GM12892 (cell line): Measurements from ENCODE around the gene DISP3.

Experiments used
- DNase-seq: peaks from one replicate; pipeline ENCODE4 v3.0.0; 2011; ENCODE audit not compliant: insufficient read length
- FAIRE-seq: peaks from 2 replicates; lab custom pipeline; 2011; peaks lifted over from hg19 to GRCh38; lab: Jason Lieb, UNC
- POLR2A ChIP-seq: IDR thresholded peaks from 2 replicates; pipeline ENCODE4 v1.6.1; 2011; ENCODE audit warnings: low read depth, low read length, control low read depth
- POLR2AphosphoS5 ChIP-seq: IDR thresholded peaks from 2 replicates; pipeline ENCODE4 v1.6.1; 2011; ENCODE audit warnings: low read depth, low read length, control low read depth
- TAF1 ChIP-seq: IDR thresholded peaks from 2 replicates; pipeline ENCODE4 v1.6.1; 2011; ENCODE audit warnings: low read depth, mild to moderate bottlenecking, control low read depth, low read length, borderline replicate concordance

DISP3 gene

DNA sequence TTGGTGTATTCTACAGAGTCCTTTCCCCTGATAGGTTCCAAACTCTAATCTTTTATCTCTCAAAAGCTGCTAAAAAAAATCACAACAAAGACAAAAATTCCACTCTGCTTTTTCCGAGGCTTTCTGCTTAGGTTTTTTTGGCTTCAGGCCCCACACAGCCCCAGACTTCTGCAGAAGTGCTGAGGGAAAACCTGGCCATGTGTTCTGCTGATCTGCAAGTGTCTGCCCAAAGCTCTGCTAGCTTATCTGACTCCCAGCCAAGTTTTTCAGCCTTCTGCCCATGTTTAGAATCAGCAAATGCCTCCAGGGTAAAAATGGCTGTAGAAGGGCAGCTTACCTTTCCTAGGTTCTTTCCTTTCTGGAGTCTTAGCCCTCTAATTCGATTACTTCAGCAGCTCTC is 28.4 kb downstream of the DISP3 start:
- TF ChIP-seq POLR2A: no peak
- no peak for FAIRE-seq

DNA sequence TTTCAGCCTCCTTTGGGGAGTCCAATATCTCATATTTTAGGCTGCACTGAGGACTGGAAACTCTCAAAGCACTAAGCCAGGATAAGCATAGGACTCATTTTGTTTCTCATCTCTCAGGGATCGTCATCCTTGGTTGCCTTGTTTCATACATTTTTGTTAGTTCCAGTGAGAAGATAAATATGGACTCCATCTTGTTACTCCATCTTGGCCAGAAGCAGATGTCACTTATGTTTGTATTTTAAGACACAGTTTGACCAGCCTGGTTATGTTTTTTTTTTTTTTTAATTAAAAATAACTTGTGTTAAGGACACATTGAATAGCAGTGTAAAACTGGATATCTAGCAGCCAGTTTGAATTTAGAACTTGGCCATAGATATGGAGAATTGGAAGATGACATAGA is 34.7 kb downstream of the DISP3 start:
- TF ChIP-seq POLR2AphosphoS5 (no peak), POLR2A (no peak), TAF1 (no peak)
- DNase-seq (no peak), FAIRE-seq (no peak)

More for the DNA sequence above, 28.4 kb downstream of the DISP3 start:
- DNase-seq: no peak

DNA sequence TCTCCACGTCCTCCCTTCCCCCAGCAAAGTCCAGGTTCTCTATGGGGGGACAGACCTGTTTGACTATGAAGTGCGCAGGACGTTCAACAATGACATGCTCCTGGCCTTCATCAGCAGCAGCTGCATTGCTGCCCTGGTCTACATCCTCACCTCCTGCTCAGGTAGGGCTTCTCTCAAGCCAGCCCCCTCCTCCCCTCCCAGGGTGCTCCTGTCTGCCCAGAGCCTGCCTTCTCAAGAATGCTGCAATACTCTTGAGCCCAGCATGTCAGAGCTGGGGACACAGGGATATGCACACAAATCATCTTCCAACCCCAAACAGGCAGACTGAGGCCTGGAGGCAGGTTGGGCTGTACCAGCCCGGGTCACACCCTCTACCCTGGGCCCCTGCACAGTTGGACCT is 35.4 kb downstream of the DISP3 start:
- DNase-seq: no peak
- no peak for FAIRE-seq
- no peak for TF ChIP-seq POLR2A
- TF ChIP-seq TAF1: no peak
- TF ChIP-seq POLR2AphosphoS5: no peak

DNA sequence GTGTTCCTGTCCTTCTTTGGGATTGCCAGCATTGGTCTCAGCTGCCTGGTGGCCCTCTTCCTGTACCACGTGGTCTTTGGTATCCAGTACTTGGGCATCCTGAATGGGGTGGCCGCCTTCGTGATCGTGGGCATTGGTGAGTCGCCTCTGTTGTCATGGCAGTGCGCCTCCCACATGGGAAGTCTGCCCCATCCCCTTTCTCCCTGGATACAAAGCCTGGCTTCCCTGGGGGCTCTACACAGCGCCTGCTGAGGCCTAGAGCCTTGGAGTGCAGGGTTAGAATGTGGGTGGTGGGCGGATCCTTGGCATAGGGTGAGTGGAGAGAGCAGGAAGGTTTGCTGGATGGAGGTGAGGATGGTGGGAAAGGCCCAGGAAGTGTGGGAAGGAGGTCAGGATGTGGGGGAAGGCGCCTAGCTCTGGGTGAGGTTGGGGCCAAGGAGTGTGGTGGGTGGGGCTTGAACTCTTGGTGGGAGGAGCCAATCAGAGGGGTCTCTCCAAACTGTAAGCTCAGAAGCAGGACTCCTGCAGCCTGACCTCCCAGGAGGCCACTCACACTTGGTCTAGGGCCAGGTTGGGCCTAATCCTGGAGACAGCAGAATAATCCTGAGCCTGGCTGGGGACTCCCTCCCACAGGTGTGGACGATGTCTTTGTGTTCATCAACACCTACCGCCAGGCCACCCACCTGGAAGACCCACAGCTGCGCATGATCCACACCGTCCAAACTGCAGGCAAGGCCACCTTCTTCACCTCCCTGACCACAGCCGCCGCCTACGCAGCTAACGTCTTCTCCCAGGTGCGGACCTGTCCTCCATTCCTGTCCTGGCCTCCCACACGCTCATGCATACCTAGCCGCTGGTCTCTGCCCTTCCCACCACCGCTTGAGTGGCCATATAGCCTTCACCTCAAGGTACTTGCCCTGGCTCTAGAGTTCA is 36.7 kb downstream of the DISP3 start:
- FAIRE-seq: no peak
- no peak for DNase-seq
- TF ChIP-seq POLR2A (no peak), TAF1 (no peak), POLR2AphosphoS5 (no peak)

DNA sequence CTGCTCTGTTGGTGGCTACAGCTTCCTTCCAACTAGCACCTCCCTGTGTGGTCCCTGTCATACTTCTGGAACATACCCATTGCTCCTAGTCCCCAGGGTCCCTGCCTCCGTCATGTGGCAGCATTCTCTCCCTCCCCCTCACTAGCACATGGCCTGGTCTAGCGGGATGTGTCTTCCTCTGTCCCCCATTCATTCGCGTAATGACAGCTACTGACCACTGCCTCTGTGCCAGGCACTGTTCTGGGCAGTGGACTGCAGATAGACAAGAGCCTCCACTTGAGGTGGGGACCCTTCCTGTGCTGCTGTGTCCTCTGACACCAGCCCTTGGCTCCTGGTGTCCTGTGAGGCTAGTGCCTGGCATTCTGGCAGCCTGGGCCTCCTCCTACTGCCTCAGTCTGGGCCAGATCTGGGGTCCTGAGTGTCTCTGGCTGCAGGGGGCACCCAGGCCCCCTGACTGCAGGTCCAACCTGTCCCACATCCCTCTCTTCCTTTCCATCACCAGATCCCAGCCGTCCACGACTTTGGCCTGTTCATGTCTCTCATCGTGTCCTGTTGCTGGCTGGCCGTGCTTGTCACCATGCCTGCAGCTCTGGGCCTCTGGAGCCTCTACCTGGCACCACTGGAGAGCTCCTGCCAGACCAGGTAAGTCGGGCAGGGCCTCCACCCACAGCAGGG is 38.1 kb downstream of the DISP3 start:
- no peak for FAIRE-seq
- TF ChIP-seq POLR2AphosphoS5 (no peak), POLR2A (no peak), TAF1 (no peak)
- no peak for DNase-seq

DNA sequence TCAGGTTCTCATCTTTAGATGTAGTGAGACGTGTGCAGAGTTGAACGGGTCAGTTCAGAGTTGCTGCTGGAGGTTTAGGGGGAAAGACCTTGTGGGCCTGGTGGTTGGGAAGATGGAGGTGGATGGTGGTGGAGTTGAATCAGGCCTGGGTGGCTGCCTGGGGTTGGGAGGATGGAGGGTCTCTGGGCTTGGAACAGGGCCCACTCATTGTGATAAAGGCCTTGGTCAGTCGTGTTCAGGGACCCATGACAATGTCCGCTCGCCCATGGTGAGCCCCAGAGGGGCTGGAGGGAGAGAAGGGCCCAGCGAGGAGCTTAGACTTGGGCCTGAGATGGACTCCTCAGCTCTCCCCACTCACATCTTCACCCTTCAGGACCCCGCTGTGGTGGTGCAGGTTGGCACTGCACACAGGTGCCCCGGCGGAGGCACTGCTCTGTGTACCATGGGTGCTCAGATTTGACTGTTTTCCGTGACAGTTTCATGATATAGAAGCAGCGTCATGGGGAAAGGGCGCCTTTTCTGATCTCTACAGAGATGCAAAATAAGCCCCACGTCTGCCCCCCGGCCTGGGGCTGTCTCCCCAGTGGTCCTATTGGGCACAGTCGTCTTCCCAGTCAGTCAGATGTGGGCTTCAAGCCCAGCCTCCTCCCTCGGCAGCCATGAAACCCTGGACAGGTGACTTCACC is 39.2 kb downstream of the DISP3 start:
- no peak for TF ChIP-seq POLR2AphosphoS5
- TF ChIP-seq POLR2A: no peak
- TF ChIP-seq TAF1: no peak
- DNase-seq (no peak), FAIRE-seq (no peak)

DNA sequence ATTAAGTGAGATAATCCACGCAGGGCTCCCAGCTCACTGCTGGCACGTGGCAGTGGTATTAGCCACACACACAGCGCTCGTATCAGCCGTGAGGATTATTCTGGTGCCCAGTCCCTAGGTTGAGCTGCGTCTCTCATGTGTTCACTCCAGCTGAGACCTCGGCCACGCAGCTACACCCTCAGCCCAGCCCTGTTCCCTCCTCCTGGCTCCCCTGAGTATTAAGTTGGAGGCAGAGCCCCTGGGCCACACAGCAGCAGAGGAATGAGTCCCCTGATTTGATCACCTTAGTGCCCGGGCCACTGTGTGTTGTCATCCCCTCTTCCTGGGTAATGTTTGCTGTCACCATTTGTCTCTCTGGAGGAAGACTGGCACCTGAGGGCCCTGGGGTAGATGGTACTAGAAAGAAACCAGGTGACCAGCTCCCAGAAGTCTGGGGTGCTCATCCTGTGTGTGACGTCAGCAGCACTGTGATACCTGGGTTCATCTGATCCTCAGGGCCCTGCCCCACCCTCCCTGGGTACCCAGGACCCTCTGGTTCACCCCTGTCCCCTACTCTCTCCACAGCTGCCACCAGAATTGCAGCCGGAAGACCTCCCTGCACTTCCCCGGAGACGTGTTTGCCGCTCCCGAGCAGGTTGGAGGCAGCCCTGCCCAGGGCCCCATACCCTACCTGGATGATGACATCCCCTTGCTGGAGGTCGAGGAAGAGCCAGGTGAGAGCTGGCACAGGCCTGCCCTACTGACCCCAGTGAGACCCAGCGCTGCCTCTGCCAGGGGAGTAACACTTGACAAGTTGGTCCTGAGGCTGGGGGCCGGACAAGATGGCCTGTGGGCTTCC is 40.1 kb downstream of the DISP3 start:
- FAIRE-seq: no peak

DNA sequence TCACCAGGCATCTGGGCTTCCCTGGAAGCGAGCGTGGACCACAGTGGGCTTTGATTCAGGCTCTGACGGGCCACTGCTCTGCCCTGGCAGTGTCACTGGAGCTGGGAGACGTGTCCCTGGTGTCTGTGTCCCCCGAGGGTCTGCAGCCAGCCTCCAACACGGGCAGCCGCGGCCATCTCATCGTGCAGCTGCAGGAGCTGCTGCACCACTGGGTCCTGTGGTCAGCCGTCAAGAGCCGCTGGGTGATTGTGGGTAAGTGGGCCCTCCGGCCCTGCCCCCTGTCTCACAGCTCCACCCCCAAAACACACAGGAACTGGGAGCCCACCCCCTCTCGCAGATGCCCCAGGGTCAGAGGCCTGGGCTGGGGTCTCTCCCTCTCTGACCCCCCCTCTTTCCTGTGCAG is 40.7 kb downstream of the DISP3 start:
- no peak for FAIRE-seq
- no peak for TF ChIP-seq TAF1
- no peak for TF ChIP-seq POLR2A
- no peak for TF ChIP-seq POLR2AphosphoS5
- DNase-seq: no peak

More for the DNA sequence above, 40.1 kb downstream of the DISP3 start:
- TF ChIP-seq POLR2AphosphoS5: no peak
- TF ChIP-seq POLR2A: no peak
- TF ChIP-seq TAF1: no peak
- no peak for DNase-seq

DNA sequence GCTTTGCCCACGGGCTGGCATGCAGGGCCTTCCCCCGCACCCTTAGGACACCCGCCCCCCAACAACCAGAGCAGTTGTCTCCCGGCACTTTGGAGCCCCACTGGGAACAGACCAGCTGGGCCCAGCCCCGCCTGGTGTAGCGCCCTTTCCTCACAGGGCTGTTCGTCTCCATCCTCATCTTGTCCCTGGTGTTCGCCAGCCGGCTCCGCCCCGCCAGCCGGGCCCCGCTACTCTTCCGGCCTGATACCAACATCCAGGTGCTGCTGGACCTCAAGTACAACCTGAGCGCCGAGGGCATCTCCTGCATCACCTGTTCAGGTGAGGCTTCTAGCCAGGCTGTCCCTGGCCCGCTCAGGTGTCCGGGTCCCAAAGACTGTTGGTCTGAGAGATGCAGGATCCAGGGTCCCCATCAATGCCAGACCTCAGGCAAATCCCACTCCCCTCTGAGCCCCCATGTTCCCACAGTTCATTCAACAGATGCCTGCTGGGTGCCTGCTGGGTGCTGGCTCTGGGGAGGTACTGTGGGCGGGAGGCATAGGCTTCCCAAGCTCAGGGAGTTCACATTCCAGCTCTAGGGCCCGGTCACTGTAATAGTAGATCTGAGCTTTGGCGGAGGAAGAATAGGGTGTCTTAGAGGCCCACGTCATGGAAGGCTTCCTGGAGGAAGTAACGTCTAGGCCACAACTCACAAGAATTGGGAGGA is 41.7 kb downstream of the DISP3 start:
- no peak for DNase-seq
- FAIRE-seq: no peak
- TF ChIP-seq TAF1 (no peak), POLR2AphosphoS5 (no peak), POLR2A (no peak)

DNA sequence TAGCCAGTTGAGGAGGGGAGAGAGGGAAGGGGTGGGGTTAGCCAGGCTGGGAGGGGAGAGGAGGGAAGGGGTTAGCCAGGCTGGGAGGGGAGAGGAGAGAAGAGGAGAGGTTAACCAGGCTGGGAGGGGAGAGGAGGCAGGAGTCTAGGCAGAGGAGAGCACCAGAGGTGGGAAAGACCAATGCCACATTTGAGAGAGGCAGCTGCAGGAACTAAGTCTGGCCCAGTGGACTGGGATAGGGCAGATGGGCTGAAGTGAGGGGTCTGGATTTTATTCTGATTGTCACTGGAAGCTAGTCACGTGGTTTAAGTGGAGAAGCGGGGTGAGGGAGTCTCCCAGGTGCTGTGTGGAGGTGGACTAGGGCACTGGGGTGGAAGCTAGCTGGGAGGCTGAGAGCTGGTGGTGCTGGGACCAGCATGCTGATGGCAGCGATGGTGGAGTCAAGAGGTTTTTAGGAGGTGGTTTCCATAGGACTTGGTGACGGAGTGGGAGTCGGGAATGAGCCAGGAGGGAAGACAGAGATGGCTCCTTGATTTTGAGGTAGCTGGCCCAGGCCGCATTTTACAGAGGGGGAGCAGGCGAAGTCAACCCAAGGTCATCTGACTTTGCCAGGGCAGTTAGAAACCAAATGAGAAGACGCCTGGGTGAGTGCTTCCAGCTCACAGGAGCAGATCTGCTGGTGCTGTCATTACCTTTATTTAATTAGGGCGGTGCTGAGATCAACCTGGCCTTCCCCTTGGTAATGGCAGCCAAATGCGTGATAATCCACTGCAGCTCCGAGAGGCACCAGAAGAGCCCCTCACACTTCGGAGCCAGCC is 42.8 kb downstream of the DISP3 start:
- FAIRE-seq: no peak
- TF ChIP-seq POLR2AphosphoS5 (no peak), TAF1 (no peak), POLR2A (no peak)
- no peak for DNase-seq
